A549 treated with DMSO at 1 μM for 4 hours (cell line): ENCODE data around the gene GCNT4. TPM values are rescaled to one million over a fixed set of nuclear protein-coding genes. Genes with fewer than 3 reads are reported as not detected.

Experiments
- total RNA-seq: library from RNA; stranded (reverse); fragments of 200-300 nt; extraction: Qiagen RNA extraction; gene quantifications from 5 replicates; pipeline ENCODE4 v1.2.3, GENCODE V29; 2022; ENCODE audit warnings: low read depth

The GCNT4 gene
- 0.38 to 0.58 TPM (median 0.54 TPM) in 5 replicates for total RNA-seq

GRCh38 chr5:75052192-75053053, at the start of gene GCNT4:
Gene GCNT4, minus strand, starts transcription at chr5:75052558. Its CDS starts 22,521 bp downstream, at chr5:75030037.

Other genes with a start within 250 kb of the GCNT4 start
- 4.8 to 9.2 TPM (median 7.2 TPM) in 5 replicates for gene FAM169A, start 186.2 kb downstream of the GCNT4 start, total RNA-seq
- gene ANKRD31, start 184.3 kb upstream of the GCNT4 start, total RNA-seq, result 0.05 to 0.08 TPM (median 0.08 TPM) in 5 replicates